Uterus (tissue), 2 donors: Measurements from ENCODE around the gene TRAK2.

ENCODE experiments used
- CTCF ChIP-seq, 4 experiments: fragments of 200-600 bp in 2 of 4; fragments of 450-650 bp in 2 of 4; sonication (generic) in 2 of 4; IDR thresholded peaks; one replicate each; pipeline ENCODE4 v1.5.1; 2016 to 2019; ENCODE audit warnings: antibody characterized with exemption in 4 of 4, mild to moderate bottlenecking in 2 of 4, moderate library complexity in 1 of 4
- POLR2A ChIP-seq, 2 donors: fragments of 450-650 bp; IDR thresholded peaks; one replicate each; pipeline ENCODE4 v1.6.1; 2016; ENCODE audit warnings: antibody characterized with exemption in 2 of 2, mild to moderate bottlenecking in 1 of 2, moderate library complexity in 1 of 2

- TF ChIP-seq CTCF (IDR thresholded peaks at IDR 0.05) (no peak), POLR2A (IDR thresholded peaks at IDR 0.05) (no peak)
These were observed 30.7 kb downstream of the TRAK2 start for GRCh38 chr2:201420442-201421113.
